Measurements from ENCODE around the gene ADAMTSL1. TPM values are rescaled to one million over a fixed set of nuclear protein-coding genes. Genes with fewer than 3 reads are reported as not detected.
A peak's percentile ranks its signal among the peaks of the same experiment; 100 is the strongest.

The ADAMTSL1 gene
- polyA plus RNA-seq, 1 donor = 3.6 TPM

GRCh38 chr9:18785604-18786003 lies 311.7 kb downstream of the ADAMTSL1 start:
- Histone ChIP-seq H3K27me3 (ENCODE audit: control insufficient read depth, insufficient read depth, low read length) (no peaks in the 10 kb centered on the region), H3K27ac (ENCODE audit: low read length) (no peak overlapping the region), H3K9me3 (ENCODE audit: control insufficient read depth, low read depth, low read length) (no peaks in the 10 kb centered on the region), H3K4me1 (ENCODE audit: control insufficient read depth, insufficient read depth, low read length) (no peaks in the 10 kb centered on the region), H3K4me3 (ENCODE audit: low read length) (no peak overlapping the region), H3K36me3 (ENCODE audit: control insufficient read depth, insufficient read depth, low read length) (no peaks in the 10 kb centered on the region)
- no CpG with 5 or more reads among the region's 2 CpGs for WGBS (ENCODE audit: insufficient coverage, low lambda C conversion rate)
- no peak for DNase-seq

- DNase-seq = no peak
- no peaks in the 10 kb centered on the region for H3K36me3 ChIP-seq (ENCODE audit: control insufficient read depth, insufficient read depth, low read length)
- H3K27me3 ChIP-seq (ENCODE audit: control insufficient read depth, insufficient read depth, low read length) = no peaks in the 10 kb centered on the region
- no CpG with 5 or more reads among the region's 3 CpGs for WGBS (ENCODE audit: insufficient coverage, low lambda C conversion rate)
- no peak overlapping the region for H3K27ac ChIP-seq (ENCODE audit: low read length)
- H3K4me3 ChIP-seq (ENCODE audit: low read length) = no peak overlapping the region
- H3K9me3 ChIP-seq (ENCODE audit: control insufficient read depth, low read depth, low read length) = no peaks in the 10 kb centered on the region
- no peaks in the 10 kb centered on the region for H3K4me1 ChIP-seq (ENCODE audit: control insufficient read depth, insufficient read depth, low read length)
These were observed 312.2 kb downstream of the ADAMTSL1 start for GRCh38 chr9:18786196-18786595.

GRCh38 chr9:18786911-18787650 lies 313.1 kb downstream of the ADAMTSL1 start:
- peak; percentile 26 to 48 for DNase-seq
- no peak overlapping the region for H3K27ac ChIP-seq (ENCODE audit: low read length)
- WGBS (ENCODE audit: insufficient coverage, low lambda C conversion rate) = 73% methylated on average over 2 of the region's 2 CpGs

GRCh38 chr9:18788256-18788655 lies 314.3 kb downstream of the ADAMTSL1 start:
- DNase-seq = no peak
- H3K27ac ChIP-seq (ENCODE audit: low read length) = no peak overlapping the region
- WGBS (ENCODE audit: insufficient coverage, low lambda C conversion rate) = 100% methylated on average over 2 of the region's 10 CpGs
- no peak overlapping the region for H3K4me3 ChIP-seq (ENCODE audit: low read length)
- H3K36me3 ChIP-seq (ENCODE audit: control insufficient read depth, insufficient read depth, low read length) = no peaks in the 10 kb centered on the region
- no peaks in the 10 kb centered on the region for H3K27me3 ChIP-seq (ENCODE audit: control insufficient read depth, insufficient read depth, low read length)
- no peaks in the 10 kb centered on the region for H3K4me1 ChIP-seq (ENCODE audit: control insufficient read depth, insufficient read depth, low read length)
- no peaks in the 10 kb centered on the region for H3K9me3 ChIP-seq (ENCODE audit: control insufficient read depth, low read depth, low read length)

More at GRCh38 chr9:18786911-18787650, 313.1 kb downstream of the ADAMTSL1 start:
- no peak overlapping the region for H3K4me3 ChIP-seq (ENCODE audit: low read length)
- no peaks in the 10 kb centered on the region for H3K27me3 ChIP-seq (ENCODE audit: control insufficient read depth, insufficient read depth, low read length)
- no peaks in the 10 kb centered on the region for H3K4me1 ChIP-seq (ENCODE audit: control insufficient read depth, insufficient read depth, low read length)
- H3K36me3 ChIP-seq (ENCODE audit: control insufficient read depth, insufficient read depth, low read length) = no peaks in the 10 kb centered on the region
- H3K9me3 ChIP-seq (ENCODE audit: control insufficient read depth, low read depth, low read length) = no peaks in the 10 kb centered on the region

- no peaks in the 10 kb centered on the region for H3K27me3 ChIP-seq (ENCODE audit: control insufficient read depth, insufficient read depth, low read length)
- whole genome bisulfite sequencing (ENCODE audit: insufficient coverage, low lambda C conversion rate) = 41% methylated on average over 2 of the region's 5 CpGs
- no peak overlapping the region for H3K27ac ChIP-seq (ENCODE audit: low read length)
- no peaks in the 10 kb centered on the region for H3K4me1 ChIP-seq (ENCODE audit: control insufficient read depth, insufficient read depth, low read length)
- H3K9me3 ChIP-seq (ENCODE audit: control insufficient read depth, low read depth, low read length) = no peaks in the 10 kb centered on the region
- H3K4me3 ChIP-seq (ENCODE audit: low read length) = no peak overlapping the region
- peak in 1 of 2 donors; percentile 9 for DNase-seq
- H3K36me3 ChIP-seq (ENCODE audit: control insufficient read depth, insufficient read depth, low read length) = no peaks in the 10 kb centered on the region
These were observed 317.1 kb downstream of the ADAMTSL1 start for GRCh38 chr9:18791074-18791473.

- H3K9me3 ChIP-seq (ENCODE audit: control insufficient read depth, low read depth, low read length) = no peaks in the 10 kb centered on the region
- H3K4me1 ChIP-seq (ENCODE audit: control insufficient read depth, insufficient read depth, low read length) = no peaks in the 10 kb centered on the region
- no peak overlapping the region for H3K27ac ChIP-seq (ENCODE audit: low read length)
- WGBS (ENCODE audit: insufficient coverage, low lambda C conversion rate) = no CpG with 5 or more reads among the region's 2 CpGs
- H3K4me3 ChIP-seq (ENCODE audit: low read length) = no peak overlapping the region
- no peaks in the 10 kb centered on the region for H3K36me3 ChIP-seq (ENCODE audit: control insufficient read depth, insufficient read depth, low read length)
- no peak for DNase-seq
- H3K27me3 ChIP-seq (ENCODE audit: control insufficient read depth, insufficient read depth, low read length) = no peaks in the 10 kb centered on the region
These were observed 319.2 kb downstream of the ADAMTSL1 start for GRCh38 chr9:18793122-18793521.

GRCh38 chr9:18795947-18796671 lies 322.2 kb downstream of the ADAMTSL1 start:
- no CpG with 5 or more reads among the region's 5 CpGs for WGBS (ENCODE audit: insufficient coverage, low lambda C conversion rate)
- DNase-seq = no peak

GRCh38 chr9:18796696-18797270 lies 322.8 kb downstream of the ADAMTSL1 start:
- Histone ChIP-seq H3K4me1 (ENCODE audit: control insufficient read depth, insufficient read depth, low read length) (no peaks in the 10 kb centered on the region), H3K4me3 (ENCODE audit: low read length) (no peak overlapping the region), H3K36me3 (ENCODE audit: control insufficient read depth, insufficient read depth, low read length) (no peaks in the 10 kb centered on the region), H3K27me3 (ENCODE audit: control insufficient read depth, insufficient read depth, low read length) (no peaks in the 10 kb centered on the region), H3K9me3 (ENCODE audit: control insufficient read depth, low read depth, low read length) (no peaks in the 10 kb centered on the region), H3K27ac (ENCODE audit: low read length) (no peak overlapping the region)
- WGBS (ENCODE audit: insufficient coverage, low lambda C conversion rate) = 70% methylated on average over 2 of the region's 3 CpGs
- no peak for DNase-seq

More at GRCh38 chr9:18795947-18796671, 322.2 kb downstream of the ADAMTSL1 start:
- no peak overlapping the region for H3K4me3 ChIP-seq (ENCODE audit: low read length)
- H3K9me3 ChIP-seq (ENCODE audit: control insufficient read depth, low read depth, low read length) = no peaks in the 10 kb centered on the region
- H3K27ac ChIP-seq (ENCODE audit: low read length) = no peak overlapping the region
- no peaks in the 10 kb centered on the region for H3K36me3 ChIP-seq (ENCODE audit: control insufficient read depth, insufficient read depth, low read length)
- no peaks in the 10 kb centered on the region for H3K27me3 ChIP-seq (ENCODE audit: control insufficient read depth, insufficient read depth, low read length)
- H3K4me1 ChIP-seq (ENCODE audit: control insufficient read depth, insufficient read depth, low read length) = no peaks in the 10 kb centered on the region

GRCh38 chr9:18798106-18798505 lies 324.2 kb downstream of the ADAMTSL1 start:
- Histone ChIP-seq H3K36me3 (ENCODE audit: control insufficient read depth, insufficient read depth, low read length) (no peaks in the 10 kb centered on the region), H3K9me3 (ENCODE audit: control insufficient read depth, low read depth, low read length) (no peaks in the 10 kb centered on the region), H3K27me3 (ENCODE audit: control insufficient read depth, insufficient read depth, low read length) (no peaks in the 10 kb centered on the region), H3K27ac (ENCODE audit: low read length) (no peak overlapping the region), H3K4me3 (ENCODE audit: low read length) (no peak overlapping the region), H3K4me1 (ENCODE audit: control insufficient read depth, insufficient read depth, low read length) (no peaks in the 10 kb centered on the region)
- WGBS (ENCODE audit: insufficient coverage, low lambda C conversion rate) = no CpG with 5 or more reads among the region's 1 CpG
- no peak for DNase-seq

- 83% methylated on average over 2 of the region's 5 CpGs for WGBS (ENCODE audit: insufficient coverage, low lambda C conversion rate)
- H3K9me3 ChIP-seq (ENCODE audit: control insufficient read depth, low read depth, low read length) = no peaks in the 10 kb centered on the region
- H3K36me3 ChIP-seq (ENCODE audit: control insufficient read depth, insufficient read depth, low read length) = no peaks in the 10 kb centered on the region
- no peak for DNase-seq
- H3K4me3 ChIP-seq (ENCODE audit: low read length) = no peak overlapping the region
- H3K27me3 ChIP-seq (ENCODE audit: control insufficient read depth, insufficient read depth, low read length) = no peaks in the 10 kb centered on the region
- H3K4me1 ChIP-seq (ENCODE audit: control insufficient read depth, insufficient read depth, low read length) = no peaks in the 10 kb centered on the region
- no peak overlapping the region for H3K27ac ChIP-seq (ENCODE audit: low read length)
These were observed 324.7 kb downstream of the ADAMTSL1 start for GRCh38 chr9:18798508-18799290.

Measured in large intestine (tissue), 3 donors.